Progenitor cell of endocrine pancreas (in vitro differentiated cells): ENCODE measurements around the gene EHBP1L1. TPM values are rescaled to one million over a fixed set of nuclear protein-coding genes. Genes with fewer than 3 reads are reported as not detected.

Experiments used
- DNase-seq: peaks from one replicate; pipeline ENCODE4 v3.0.0; 2021; ENCODE audit warnings: low spot score; ENCODE audit not compliant: unreplicated experiment
- H3K27ac Mint-ChIP-seq: 2 replicates; pipeline ENCODE4 v1.8.0; 2021; ENCODE audit warnings: mild to moderate bottlenecking, moderate library complexity, mixed read lengths
- H3K27me3 Mint-ChIP-seq: 2 replicates; pipeline ENCODE4 v1.8.0; 2021; ENCODE audit warnings: mixed read lengths
- H3K36me3 Mint-ChIP-seq: 2 replicates; pipeline ENCODE4 v1.8.0; 2022; ENCODE audit warnings: mixed read lengths; ENCODE audit not compliant: insufficient read depth
- H3K4me1 Mint-ChIP-seq: 2 replicates; pipeline ENCODE4 v1.8.0; 2021; ENCODE audit warnings: low read depth, mixed read lengths
- H3K4me3 Mint-ChIP-seq: 2 replicates; pipeline ENCODE4 v1.8.0; 2021; ENCODE audit warnings: low read depth, mild to moderate bottlenecking, moderate library complexity, mixed read lengths
- H3K9me3 Mint-ChIP-seq: 2 replicates; pipeline ENCODE4 v1.8.0; 2021; ENCODE audit warnings: low read depth, mixed read lengths
- total RNA-seq: library from RNA; stranded (reverse); gene quantifications from 2 replicates; pipeline ENCODE4 v1.2.1, GENCODE V29; 2021
- TF ChIP-seq, protein P1 (sequence below): fragments of 200-600 bp; sonication (generic); IDR thresholded peaks from one replicate; pipeline ENCODE4 v1.5.0; 2021; ENCODE audit warnings: antibody characterized with exemption, mild to moderate bottlenecking; ENCODE audit not compliant: unreplicated experiment

The EHBP1L1 gene
- total RNA-seq, 1 donor from 2014 or later = 13.0 TPM

DNA sequence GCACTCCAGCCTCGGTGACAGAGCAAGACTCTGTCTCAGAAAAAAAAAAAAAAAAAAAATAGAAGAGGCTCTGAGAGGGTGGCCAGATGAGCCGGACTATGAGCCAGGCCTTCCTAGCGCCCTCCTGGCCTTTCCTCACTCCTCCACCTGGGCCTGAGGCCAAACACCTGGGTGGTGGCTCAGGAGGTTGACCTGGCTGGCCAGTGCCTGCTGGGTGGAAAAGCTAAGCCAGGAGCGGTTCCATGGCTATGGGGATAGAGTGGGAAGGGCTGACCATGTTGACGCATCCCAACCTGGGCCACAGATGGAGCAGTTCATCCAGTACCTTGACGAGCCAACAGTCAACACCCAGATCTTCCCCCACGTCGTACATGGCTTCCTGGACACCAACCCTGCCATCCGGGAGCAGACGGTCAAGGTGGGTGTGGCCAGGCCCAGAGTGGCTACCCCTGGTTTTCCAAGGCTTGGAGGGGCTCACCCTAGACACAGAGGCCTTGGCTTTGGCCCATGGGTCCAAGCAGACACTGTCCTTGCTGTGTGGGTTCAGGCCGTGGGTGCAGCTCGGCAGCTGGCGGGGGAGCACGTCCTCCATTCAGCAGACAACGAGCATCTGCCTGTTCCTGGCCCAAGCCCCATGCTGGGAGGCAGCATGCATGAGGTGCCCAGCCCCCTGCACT, 43.3 kb upstream of the EHBP1L1 start:
- DNase-seq = no peak
- H3K27me3 Mint-ChIP-seq = peaks cover 9% of the 10 kb centered on the region
- peaks cover 27% of the 10 kb centered on the region for H3K36me3 Mint-ChIP-seq
- H3K4me1 Mint-ChIP-seq = no peaks in the 10 kb centered on the region
- no peak overlapping the region for H3K4me3 Mint-ChIP-seq
- H3K27ac Mint-ChIP-seq = no peak overlapping the region
- H3K9me3 Mint-ChIP-seq = no peaks in the 10 kb centered on the region
- TF ChIP-seq, protein P1, sequence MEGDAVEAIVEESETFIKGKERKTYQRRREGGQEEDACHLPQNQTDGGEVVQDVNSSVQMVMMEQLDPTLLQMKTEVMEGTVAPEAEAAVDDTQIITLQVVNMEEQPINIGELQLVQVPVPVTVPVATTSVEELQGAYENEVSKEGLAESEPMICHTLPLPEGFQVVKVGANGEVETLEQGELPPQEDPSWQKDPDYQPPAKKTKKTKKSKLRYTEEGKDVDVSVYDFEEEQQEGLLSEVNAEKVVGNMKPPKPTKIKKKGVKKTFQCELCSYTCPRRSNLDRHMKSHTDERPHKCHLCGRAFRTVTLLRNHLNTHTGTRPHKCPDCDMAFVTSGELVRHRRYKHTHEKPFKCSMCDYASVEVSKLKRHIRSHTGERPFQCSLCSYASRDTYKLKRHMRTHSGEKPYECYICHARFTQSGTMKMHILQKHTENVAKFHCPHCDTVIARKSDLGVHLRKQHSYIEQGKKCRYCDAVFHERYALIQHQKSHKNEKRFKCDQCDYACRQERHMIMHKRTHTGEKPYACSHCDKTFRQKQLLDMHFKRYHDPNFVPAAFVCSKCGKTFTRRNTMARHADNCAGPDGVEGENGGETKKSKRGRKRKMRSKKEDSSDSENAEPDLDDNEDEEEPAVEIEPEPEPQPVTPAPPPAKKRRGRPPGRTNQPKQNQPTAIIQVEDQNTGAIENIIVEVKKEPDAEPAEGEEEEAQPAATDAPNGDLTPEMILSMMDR = no peak

DNA sequence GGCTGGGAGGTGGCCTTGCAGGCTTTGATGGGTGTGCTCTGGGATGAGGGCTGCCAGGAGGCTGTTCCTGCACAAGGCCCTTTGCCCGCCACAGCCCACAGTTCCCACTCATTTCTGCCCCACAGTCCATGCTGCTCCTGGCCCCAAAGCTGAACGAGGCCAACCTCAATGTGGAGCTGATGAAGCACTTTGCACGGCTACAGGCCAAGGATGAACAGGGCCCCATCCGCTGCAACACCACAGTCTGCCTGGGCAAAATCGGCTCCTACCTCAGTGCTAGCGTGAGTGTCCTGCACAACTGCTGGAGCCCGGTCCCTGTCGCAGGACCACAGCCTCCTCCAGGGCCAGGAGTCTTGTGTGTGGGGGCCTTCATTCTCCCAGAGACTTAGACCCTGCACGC, 40.8 kb upstream of the EHBP1L1 start:
- TF ChIP-seq, protein P1 = no peak
- H3K36me3 Mint-ChIP-seq = peaks cover 26% of the 10 kb centered on the region

DNA sequence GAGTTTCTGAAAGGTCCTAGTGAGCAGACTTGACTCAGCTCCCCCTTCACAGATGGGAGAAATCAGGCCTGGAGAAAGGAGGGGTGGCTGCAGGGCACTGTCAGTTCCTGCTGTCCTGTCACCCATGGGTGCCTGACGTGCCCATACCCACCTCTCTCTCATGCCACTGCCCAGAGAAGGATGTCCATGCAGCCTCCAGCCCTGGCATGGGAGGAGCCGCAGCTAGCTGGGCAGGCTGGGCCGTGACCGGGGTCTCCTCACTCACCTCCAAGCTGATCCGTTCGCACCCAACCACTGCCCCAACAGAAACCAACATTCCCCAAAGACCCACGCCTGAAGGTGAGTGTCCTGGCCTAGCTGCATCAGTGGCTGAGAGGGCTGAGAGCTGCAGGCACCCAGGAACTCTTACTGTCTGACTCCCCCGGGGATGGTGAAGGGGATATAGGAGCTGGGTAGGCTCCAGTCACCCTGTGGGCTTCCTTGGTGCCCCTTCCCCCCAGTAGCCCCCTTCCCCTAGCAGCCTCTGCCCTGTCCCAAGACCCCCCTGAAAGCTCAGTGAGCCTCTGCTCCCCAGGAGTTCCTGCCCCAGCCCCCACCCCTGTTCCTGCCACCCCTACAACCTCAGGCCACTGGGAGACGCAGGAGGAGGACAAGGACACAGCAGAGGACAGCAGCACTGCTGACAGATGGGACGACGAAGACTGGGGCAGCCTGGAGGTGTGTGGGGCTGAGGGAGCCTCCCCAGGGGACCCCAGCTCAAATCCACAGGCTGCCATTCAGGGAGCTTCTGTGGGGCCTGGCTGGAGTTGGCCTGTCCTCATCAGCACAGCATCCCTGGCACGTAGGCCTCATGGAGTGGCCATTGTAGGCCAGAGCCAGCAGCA, 39.2 kb upstream of the EHBP1L1 start:
- peaks cover 20% of the 10 kb centered on the region for H3K36me3 Mint-ChIP-seq
- H3K9me3 Mint-ChIP-seq = no peaks in the 10 kb centered on the region
- no peak overlapping the region for H3K27ac Mint-ChIP-seq
- H3K27me3 Mint-ChIP-seq = peaks cover 28% of the 10 kb centered on the region
- TF ChIP-seq, protein P1 = no peak
- H3K4me1 Mint-ChIP-seq = peaks cover 2% of the 10 kb centered on the region
- DNase-seq = no peak
- no peak overlapping the region for H3K4me3 Mint-ChIP-seq

More for the DNA sequence above, 40.8 kb upstream of the EHBP1L1 start:
- H3K9me3 Mint-ChIP-seq = no peaks in the 10 kb centered on the region
- no peak overlapping the region for H3K4me3 Mint-ChIP-seq
- H3K4me1 Mint-ChIP-seq = no peaks in the 10 kb centered on the region
- no peak for DNase-seq
- peaks cover 22% of the 10 kb centered on the region for H3K27me3 Mint-ChIP-seq
- no peak overlapping the region for H3K27ac Mint-ChIP-seq

DNA sequence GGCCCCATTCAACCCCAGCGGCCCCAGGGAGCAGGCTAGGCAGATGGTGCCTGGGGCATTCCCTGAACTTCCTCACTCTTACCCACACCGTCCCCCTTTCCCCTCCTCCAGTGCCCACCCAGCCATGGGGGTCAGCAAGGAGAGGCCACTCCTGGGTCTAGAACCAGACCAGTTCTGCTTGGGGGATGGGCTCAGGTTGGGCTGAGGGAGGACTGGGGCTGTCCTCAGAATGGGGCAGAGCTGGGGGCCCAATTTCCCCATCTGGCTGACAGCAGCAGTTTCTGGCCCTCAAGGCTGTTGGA, 38.6 kb upstream of the EHBP1L1 start:
- H3K36me3 Mint-ChIP-seq = peaks cover 20% of the 10 kb centered on the region
- H3K27ac Mint-ChIP-seq = no peak overlapping the region
- peaks cover 2% of the 10 kb centered on the region for H3K4me1 Mint-ChIP-seq

DNA sequence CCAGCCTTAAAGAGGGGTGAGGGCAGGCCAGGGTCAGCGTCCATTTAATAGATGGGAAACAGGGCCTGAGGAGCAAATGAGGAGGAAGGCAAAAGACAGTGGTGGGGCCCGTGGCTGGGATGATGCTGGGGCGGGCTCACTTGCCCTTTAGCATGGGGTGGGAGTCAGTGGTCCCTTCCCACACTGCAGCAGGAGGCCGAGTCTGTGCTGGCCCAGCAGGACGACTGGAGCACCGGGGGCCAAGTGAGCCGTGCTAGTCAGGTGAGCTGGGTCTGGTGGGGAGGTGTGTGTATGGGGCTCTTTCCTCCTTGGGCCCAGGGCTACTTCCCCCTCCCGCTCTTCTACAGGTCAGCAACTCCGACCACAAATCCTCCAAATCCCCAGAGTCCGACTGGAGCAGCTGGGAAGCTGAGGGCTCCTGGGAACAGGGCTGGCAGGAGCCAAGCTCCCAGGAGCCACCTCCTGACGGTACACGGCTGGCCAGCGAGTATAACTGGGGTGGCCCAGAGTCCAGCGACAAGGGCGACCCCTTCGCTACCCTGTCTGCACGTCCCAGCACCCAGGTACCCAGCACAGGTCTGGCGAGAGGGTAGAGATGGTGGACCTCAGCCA, 38.1 kb upstream of the EHBP1L1 start:
- TF ChIP-seq, protein P1 = no peak
- Mint-ChIP-seq H3K27me3 (peaks cover 34% of the 10 kb centered on the region), H3K4me3 (no peak overlapping the region), H3K9me3 (no peaks in the 10 kb centered on the region), H3K27ac (no peak overlapping the region), H3K36me3 (peaks cover 22% of the 10 kb centered on the region), H3K4me1 (peaks cover 2% of the 10 kb centered on the region)
- no peak for DNase-seq

More for the DNA sequence above, 38.6 kb upstream of the EHBP1L1 start:
- Mint-ChIP-seq H3K27me3 (peaks cover 32% of the 10 kb centered on the region), H3K4me3 (no peak overlapping the region), H3K9me3 (no peaks in the 10 kb centered on the region)
- TF ChIP-seq, protein P1 = no peak
- no peak for DNase-seq
